ENCODE measurements around the gene RRAD.
"Not testable (repeated sequence)": the region's sequence is repeated elsewhere in the genome, so short reads cannot be mapped to it uniquely, and the experiment has no call there.

- not testable (repeated sequence) for TF ChIP-seq ZNF624 (tag by site-specific recombination; IDR thresholded peaks at IDR 0.05); BCL11B (tag by site-specific recombination; IDR thresholded peaks at IDR 0.05; ENCODE audit: low read depth); YY1 (tag by site-specific recombination; IDR thresholded peaks at IDR 0.05); ZNF76 (tag by site-specific recombination; IDR thresholded peaks at IDR 0.05; ENCODE audit: borderline replicate concordance, low read depth); CTCF (tag by site-specific recombination; IDR thresholded peaks at IDR 0.05); KLF7 (tag by site-specific recombination; IDR thresholded peaks at IDR 0.05; ENCODE audit: borderline replicate concordance)
- TF ChIP-seq, protein P1, sequence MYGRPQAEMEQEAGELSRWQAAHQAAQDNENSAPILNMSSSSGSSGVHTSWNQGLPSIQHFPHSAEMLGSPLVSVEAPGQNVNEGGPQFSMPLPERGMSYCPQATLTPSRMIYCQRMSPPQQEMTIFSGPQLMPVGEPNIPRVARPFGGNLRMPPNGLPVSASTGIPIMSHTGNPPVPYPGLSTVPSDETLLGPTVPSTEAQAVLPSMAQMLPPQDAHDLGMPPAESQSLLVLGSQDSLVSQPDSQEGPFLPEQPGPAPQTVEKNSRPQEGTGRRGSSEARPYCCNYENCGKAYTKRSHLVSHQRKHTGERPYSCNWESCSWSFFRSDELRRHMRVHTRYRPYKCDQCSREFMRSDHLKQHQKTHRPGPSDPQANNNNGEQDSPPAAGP (tag by site-specific recombination; IDR thresholded peaks at IDR 0.05) = not testable (repeated sequence)
These were observed 49.0 kb upstream of the RRAD start for GRCh38 chr16:66974156-66974931.

Measured in HEK293 (cell line).